H1 (cell line): ENCODE data around the gene UBE2D4. TPM values are rescaled to one million over a fixed set of nuclear protein-coding genes. Genes with fewer than 3 reads are reported as not detected.

Experiments
- polyA plus RNA-seq, 7 experiments: library from polyadenylated mRNA; depleted of rRNA in 3 of 7; stranded (reverse) in 5 of 7; unstranded in 2 of 7; fragments of >200 nt in 5 of 7; fragments of 200-250 nt in 2 of 7; gene quantifications; 1 replicate in 5 of 7; 2 replicates in 1 of 7; 4 replicates in 1 of 7; pipeline versions ENCODE4 v1.2.1 to v1.2.3, GENCODE V29; 2011 to 2013; ENCODE audit warnings: missing spikeins in 2 of 7, mixed read lengths in 2 of 7
- total RNA-seq: library from RNA; stranded (reverse); fragmentation: NEBNext Ultra II Directional; extraction: Animal tissue kit (Norgen Biotek cat#: 25700); gene quantifications from 2 replicates; pipeline ENCODE4 v1.2.1, GENCODE V29; 2021

Gene UBE2D4
- total and polyA plus RNA-seq, 2 of the 8 experiments (the other 6 are each of a cell fraction or from before 2014, with no cell fraction given) = 3.4 to 9.4 TPM

Other genes with a start within 250 kb of the UBE2D4 start
- gene COA1, start 196.9 kb upstream of the UBE2D4 start, total RNA-seq = 136 and 143 TPM in 2 replicates
- gene COA1, start 196.9 kb upstream of the UBE2D4 start, polyA plus RNA-seq (2011; rRNA removed) = 87.0 and 98.6 TPM in 2 replicates
- gene BLVRA, start 167.8 kb upstream of the UBE2D4 start, total RNA-seq = 32.9 and 37.1 TPM in 2 replicates
- 13.7 and 16.1 TPM in 2 replicates for gene BLVRA, start 167.8 kb upstream of the UBE2D4 start, polyA plus RNA-seq (2011; rRNA removed)
- 132 and 133 TPM in 2 replicates for gene MRPS24, start 56.9 kb upstream of the UBE2D4 start, total RNA-seq
- 347 and 410 TPM in 2 replicates for gene MRPS24, start 56.9 kb upstream of the UBE2D4 start, polyA plus RNA-seq (2011; rRNA removed)
- 18.2 and 18.7 TPM in 2 replicates for gene URGCP, start 19.8 kb upstream of the UBE2D4 start, total RNA-seq
- 9.0 and 10.7 TPM in 2 replicates for gene URGCP, start 19.8 kb upstream of the UBE2D4 start, polyA plus RNA-seq (2011; rRNA removed)
- not detected in 2 replicates for gene SPDYE1, start 71.5 kb downstream of the UBE2D4 start, total RNA-seq
- not detected in 2 replicates for gene SPDYE1, start 71.5 kb downstream of the UBE2D4 start, polyA plus RNA-seq (2011; rRNA removed)
- 30.9 and 32.1 TPM in 2 replicates for gene DBNL, start 118.3 kb downstream of the UBE2D4 start, total RNA-seq
- 56.6 and 63.1 TPM in 2 replicates for gene DBNL, start 118.3 kb downstream of the UBE2D4 start, polyA plus RNA-seq (2011; rRNA removed)
- gene PGAM2, start 139.1 kb downstream of the UBE2D4 start, total RNA-seq = 1.4 and 2.1 TPM in 2 replicates
- 2.9 and 4.3 TPM in 2 replicates for gene PGAM2, start 139.1 kb downstream of the UBE2D4 start, polyA plus RNA-seq (2011; rRNA removed)
- gene POLM, start 156.1 kb downstream of the UBE2D4 start, total RNA-seq = 14.5 and 14.9 TPM in 2 replicates
- gene POLM, start 156.1 kb downstream of the UBE2D4 start, polyA plus RNA-seq (2011; rRNA removed) = 12.0 and 20.4 TPM in 2 replicates
- 39.4 and 41.2 TPM in 2 replicates for gene AEBP1, start 177.9 kb downstream of the UBE2D4 start, total RNA-seq
- 10.4 and 18.4 TPM in 2 replicates for gene AEBP1, start 177.9 kb downstream of the UBE2D4 start, polyA plus RNA-seq (2011; rRNA removed)
- 148 TPM in 2 replicates for gene POLD2, start 197.1 kb downstream of the UBE2D4 start, total RNA-seq
- gene POLD2, start 197.1 kb downstream of the UBE2D4 start, polyA plus RNA-seq (2011; rRNA removed) = 214 and 289 TPM in 2 replicates
- gene MYL7, start 214.9 kb downstream of the UBE2D4 start, total RNA-seq = 3.3 and 3.6 TPM in 2 replicates
- gene MYL7, start 214.9 kb downstream of the UBE2D4 start, polyA plus RNA-seq (2011; rRNA removed) = 1.4 and 3.4 TPM in 2 replicates